ENCODE data around the gene DTYMK.

GRCh38 chr2:241653210-241653750 is 33.3 kb downstream of the DTYMK start:
- TF ChIP-seq CTCF (IDR thresholded peaks at IDR 0.05) (no peak), NFIC (IDR thresholded peaks at IDR 0.05; ENCODE audit: borderline replicate concordance) (no peak), SMC3 (IDR thresholded peaks at IDR 0.05; ENCODE audit: low read depth, low read length) (no peak)
